Liver (tissue), 9 donors: Measurements from ENCODE around the gene HOXD13. TPM values are rescaled to one million over a fixed set of nuclear protein-coding genes. Genes with fewer than 3 reads are reported as not detected.

Experiments used
- DNase-seq: peaks from one replicate; pipeline ENCODE4 v3.0.0-alpha.2; 2017; ENCODE audit warnings: low spot score
- H3K27ac ChIP-seq, 2 donors: one replicate each; pipeline ENCODE4 v1.7.0; 2013; ENCODE audit warnings: inconsistent platforms in 2 of 2, low read length in 2 of 2, control low read depth in 1 of 2, low read depth in 1 of 2, mild to moderate bottlenecking in 1 of 2
- H3K27me3 ChIP-seq, 4 donors: one replicate each; pipeline versions ENCODE4 v1.6.1 to v1.7.0; 2013; ENCODE audit warnings: low read length in 3 of 4, inconsistent platforms in 1 of 4, mild to moderate bottlenecking in 1 of 4, moderate library complexity in 1 of 4; ENCODE audit not compliant: control insufficient read depth in 4 of 4, insufficient read depth in 4 of 4
- H3K36me3 ChIP-seq, 4 donors: one replicate each; pipeline versions ENCODE4 v1.6.1 to v1.7.0; 2013; ENCODE audit warnings: low read length in 3 of 4, mild to moderate bottlenecking in 3 of 4, low read depth in 1 of 4, moderate library complexity in 1 of 4; ENCODE audit not compliant: control insufficient read depth in 4 of 4, insufficient read depth in 3 of 4
- H3K4me1 ChIP-seq, 4 donors: one replicate each; pipeline versions ENCODE4 v1.6.1 to v1.7.0; 2013; ENCODE audit warnings: low read length in 3 of 4, mild to moderate bottlenecking in 3 of 4, moderate library complexity in 1 of 4; ENCODE audit not compliant: control insufficient read depth in 4 of 4, insufficient read depth in 4 of 4
- H3K4me3 ChIP-seq, 3 donors: one replicate each; pipeline versions ENCODE4 v1.6.1 to v1.7.0; 2013; ENCODE audit warnings: low read length in 3 of 3, control low read depth in 1 of 3, low read depth in 1 of 3, mild to moderate bottlenecking in 1 of 3
- H3K9ac ChIP-seq, 2 donors: one replicate each; pipeline ENCODE4 v1.7.0; 2013; ENCODE audit warnings: low read length in 2 of 2, mild to moderate bottlenecking in 2 of 2, moderate library complexity in 2 of 2, control low read depth in 1 of 2, low read depth in 1 of 2
- H3K9me3 ChIP-seq, 4 donors: one replicate each; pipeline versions ENCODE4 v1.6.1 to v1.7.0; 2013; ENCODE audit warnings: low read length in 3 of 4; ENCODE audit not compliant: control insufficient read depth in 4 of 4
- ATF3 ChIP-seq: IDR thresholded peaks from 2 replicates; pipeline ENCODE4 v1.6.1; 2016; ENCODE audit warnings: antibody characterized with exemption
- CTCF ChIP-seq: fragments of 150-350 bp; IDR thresholded peaks from 2 replicates; pipeline ENCODE4 v1.5.1; 2017; ENCODE audit warnings: improper control_type of control experiment, low read depth, low read length; ENCODE audit not compliant: missing input control
- EGR1 ChIP-seq, 2 donors: IDR thresholded peaks; 2 replicates each; pipeline ENCODE4 v1.6.1; 2016 to 2018; ENCODE audit warnings: antibody characterized with exemption in 2 of 2, low read depth in 2 of 2
- FOXA1 ChIP-seq: IDR thresholded peaks from 2 replicates; pipeline ENCODE4 v1.6.1; 2016; ENCODE audit warnings: antibody characterized with exemption
- FOXA2 ChIP-seq: IDR thresholded peaks from 2 replicates; pipeline ENCODE4 v1.6.1; 2016; ENCODE audit warnings: antibody characterized with exemption
- GABPA ChIP-seq, 2 donors: IDR thresholded peaks in 1 of 2; conservative IDR thresholded peaks in 1 of 2; 2 replicates each; pipeline ENCODE4 v1.6.1; 2016; ENCODE audit warnings: antibody characterized with exemption in 2 of 2, mild to moderate bottlenecking in 1 of 2, moderate library complexity in 1 of 2
- HNF4A ChIP-seq, 2 donors: conservative IDR thresholded peaks; 2 replicates each; pipeline ENCODE4 v1.6.1; 2016; ENCODE audit warnings: antibody characterized with exemption in 2 of 2, mild to moderate bottlenecking in 2 of 2
- HNF4G ChIP-seq: IDR thresholded peaks from 2 replicates; pipeline ENCODE4 v1.6.1; 2016; ENCODE audit warnings: antibody characterized with exemption
- JUND ChIP-seq, 2 donors: IDR thresholded peaks; 2 replicates each; pipeline ENCODE4 v1.6.1; 2016; ENCODE audit warnings: antibody characterized with exemption in 2 of 2
- MAX ChIP-seq: IDR thresholded peaks from 2 replicates; pipeline ENCODE4 v1.6.1; 2016; ENCODE audit warnings: antibody characterized with exemption
- NR2F2 ChIP-seq: IDR thresholded peaks from 2 replicates; pipeline ENCODE4 v1.6.1; 2016; ENCODE audit warnings: antibody characterized with exemption
- RAD21 ChIP-seq, 2 donors: IDR thresholded peaks; 2 replicates each; pipeline ENCODE4 v1.6.1; 2016; ENCODE audit warnings: antibody characterized with exemption in 2 of 2, mild to moderate bottlenecking in 2 of 2
- REST ChIP-seq: IDR thresholded peaks from 2 replicates; pipeline ENCODE4 v1.6.1; 2016; ENCODE audit warnings: antibody characterized with exemption, mild to moderate bottlenecking
- RXRA ChIP-seq, 2 donors: IDR thresholded peaks; 2 replicates each; pipeline ENCODE4 v1.6.1; 2017 to 2018; ENCODE audit warnings: antibody characterized with exemption in 2 of 2, mild to moderate bottlenecking in 1 of 2
- SP1 ChIP-seq: IDR thresholded peaks from 2 replicates; pipeline ENCODE4 v1.6.1; 2018; ENCODE audit warnings: antibody characterized with exemption, mild to moderate bottlenecking
- TAF1 ChIP-seq: conservative IDR thresholded peaks from 2 replicates; pipeline ENCODE4 v1.6.1; 2016; ENCODE audit warnings: antibody characterized with exemption, mild to moderate bottlenecking
- YY1 ChIP-seq: IDR thresholded peaks from 2 replicates; pipeline ENCODE4 v1.6.1; 2016; ENCODE audit warnings: antibody characterized with exemption, mild to moderate bottlenecking
- ZBTB33 ChIP-seq: IDR thresholded peaks from 2 replicates; pipeline ENCODE4 v1.6.1; 2016; ENCODE audit warnings: antibody characterized with exemption
- WGBS: extraction: QIAGEN DNeasy Blood & Tissue Kit; methylation state at CpG from one replicate; pipeline ENCODE4 v1.1.7; 2013; 5-methylcytosine and 5-hydroxymethylcytosine counted together
- polyA plus RNA-seq, 2 donors: library from polyadenylated mRNA; stranded (reverse) in 1 of 2; unstranded in 1 of 2; fragments of 200-250 nt in 1 of 2; fragments of >200 nt in 1 of 2; fragmentation: Nextera tagmentation in 1 of 2; extraction: Ambion mirVana in 1 of 2; gene quantifications; one replicate each; pipeline versions ENCODE4 v1.2.1 to v1.2.3, GENCODE V29; 2013 to 2015
- total RNA-seq, 2 donors: library from RNA; depleted of rRNA; stranded (reverse); fragments of >200 nt; gene quantifications; one replicate each; pipeline ENCODE4 v1.2.3, GENCODE V29; 2014
- donor health status: healthy.
- donor health status: healthy.
- donor health status: healthy.
- donor health status: healthy.
- donor health status: healthy.

Gene HOXD13
- total and polyA plus RNA-seq, 4 donors: not detected

- no peak for DNase-seq
- Histone ChIP-seq H3K36me3 (no peaks in the 10 kb centered on the region), H3K27me3 (peaks cover 5 to 64% (median 39%) of the 10 kb centered on the region in 4 donors), H3K9ac (no peak overlapping the region), H3K4me3 (no peak overlapping the region), H3K9me3 (peaks cover 0 to 25% (median 5%) of the 10 kb centered on the region in 4 donors), H3K4me1 (peaks cover 0 to 16% (median 5%) of the 10 kb centered on the region in 4 donors), H3K27ac (no peak overlapping the region)
- WGBS: 7% methylated on average over 25 of the region's 25 CpGs
- TF ChIP-seq TAF1 (no peak), RAD21 (IDR thresholded peaks at IDR 0.05) (no peak), JUND (IDR thresholded peaks at IDR 0.05) (no peak), HNF4G (no peak), FOXA1 (no peak), RXRA (IDR thresholded peaks at IDR 0.05) (no peak), EGR1 (IDR thresholded peaks at IDR 0.05; ENCODE audit: low read depth in 2 of 2) (no peak), SP1 (no peak), CTCF (no peak), FOXA2 (no peak), HNF4A (conservative IDR thresholded peaks at IDR 0.05) (no peak), MAX (no peak), ATF3 (no peak), ZBTB33 (no peak), GABPA (IDR thresholded peaks at IDR 0.05 in 1 of 2, conservative IDR thresholded peaks at IDR 0.05 in 1 of 2) (no peak), NR2F2 (no peak), YY1 (no peak), REST (no peak)
Observed at GRCh38 chr2:176078541-176079284, 13.8 kb upstream of the HOXD13 start.
